K562 (cell line): ENCODE results near the gene CAPN2. TPM values are rescaled to one million over a fixed set of nuclear protein-coding genes. Genes with fewer than 3 reads are reported as not detected.

ENCODE experiments used
- ATAC-seq: fragments of 200-7000 bp; cut with Tn5 transposase; 3 replicates; pipeline ENCODE4 v1.9.1; 2020; ENCODE audit warnings: moderate library complexity
- BruUV-seq: library from RNA; stranded (reverse); fragments of 400-500 nt; replicated peaks from 2 replicates; lab custom pipeline; 2021; lab: Mats Ljungman, UMichigan
- CTCF ChIA-PET: fragments of 300-600 bp; formaldehyde crosslinking; extraction: SDS; loops from one replicate; lab custom pipeline; 2021; ENCODE audit warnings: low intra/inter-chr PET ratio; lab: Yijun Ruan, JAX
- POLR2A ChIA-PET: fragments of 300-600, 350-650 bp; sonication (Branson Sonifier 250); formaldehyde crosslinking; extraction: SDS; loops from one replicate; lab custom pipeline; 2021; ENCODE audit warnings: antibody characterized with exemption, inconsistent platforms; lab: Yijun Ruan, JAX
- DNase-seq, 4 experiments: peaks; one replicate each; pipeline versions ENCODE4 v3.0.0 to v3.0.0-alpha.2; 2011 to 2018; ENCODE audit warnings: low spot score in 3 of 4, mixed read lengths in 3 of 4; ENCODE audit errors: extremely low read depth in 1 of 4
- FAIRE-seq: peaks from 2 replicates; lab custom pipeline; 2011; peaks lifted over from hg19 to GRCh38; lab: Jason Lieb, UNC
- H2AFZ ChIP-seq: 2 replicates; pipeline ENCODE4 v1.6.0; 2011; ENCODE audit warnings: low read depth, low read length, control low read depth, inconsistent platforms
- H3K27ac ChIP-seq: fragments of 200-600 bp; 3 replicates; pipeline ENCODE4 v1.8.0; 2011; ENCODE audit warnings: low read depth, mild to moderate bottlenecking, control low read depth, inconsistent platforms, low read length, moderate library complexity, mixed read lengths; ENCODE audit errors: extremely low read depth
- H3K27me3 ChIP-seq, 2 experiments: fragments of 300-600 bp in 1 of 2; 2 replicates in 1 of 2; 3 replicates in 1 of 2; pipeline versions ENCODE4 v1.6.0 to v1.8.0; 2011; ENCODE audit warnings: inconsistent platforms in 2 of 2, low read length in 2 of 2, mild to moderate bottlenecking in 1 of 2, mixed read lengths in 1 of 2, moderate library complexity in 1 of 2; ENCODE audit not compliant: control insufficient read depth in 2 of 2, insufficient read depth in 2 of 2
- H3K36me3 ChIP-seq: fragments of 300-600 bp; 3 replicates; pipeline ENCODE4 v1.8.0; 2011; ENCODE audit warnings: mild to moderate bottlenecking, low read length, inconsistent platforms; ENCODE audit not compliant: control insufficient read depth, insufficient read depth
- H3K4me1 ChIP-seq, 2 experiments: fragments of 200-600 bp in 1 of 2; replicated peaks in 1 of 2; 2 replicates in 1 of 2; 3 replicates in 1 of 2; pipeline versions ENCODE4 v1.5.1 to v1.8.0; 2011; ENCODE audit warnings: inconsistent platforms in 2 of 2, low read length in 2 of 2, mild to moderate bottlenecking in 1 of 2, mixed read lengths in 1 of 2, moderate library complexity in 1 of 2; ENCODE audit not compliant: control insufficient read depth in 2 of 2, insufficient read depth in 2 of 2
- H3K4me2 ChIP-seq: 2 replicates; pipeline ENCODE4 v1.6.1; 2011; ENCODE audit warnings: low read length, control low read depth, inconsistent platforms, mixed read lengths; ENCODE audit not compliant: insufficient read depth
- H3K4me3 ChIP-seq: fragments of 200-600 bp; sonication (generic), shearing (Covaris generic); 2 replicates; pipeline ENCODE4 v1.5.1; 2016; ENCODE audit warnings: control low read depth, inconsistent platforms
- H3K79me2 ChIP-seq: fragments of 200-600 bp; 3 replicates; pipeline ENCODE4 v1.8.0; 2011; ENCODE audit warnings: low read length, inconsistent platforms; ENCODE audit not compliant: control insufficient read depth, insufficient read depth
- H3K9ac ChIP-seq, 2 experiments: 2 replicates each; pipeline versions ENCODE4 v1.6.0 to v1.6.1; 2011; ENCODE audit warnings: low read depth in 2 of 2, low read length in 2 of 2, control low read depth in 1 of 2, inconsistent platforms in 1 of 2, mild to moderate bottlenecking in 1 of 2, mixed read lengths in 1 of 2; ENCODE audit not compliant: insufficient read depth in 1 of 2
- H3K9me1 ChIP-seq: one replicate; pipeline ENCODE4 v1.6.0; 2011; ENCODE audit warnings: inconsistent platforms, mild to moderate bottlenecking, low read length, moderate library complexity; ENCODE audit not compliant: control insufficient read depth, insufficient read depth
- H3K9me3 ChIP-seq: replicated peaks from 2 replicates; pipeline ENCODE4 v1.5.1; 2011; ENCODE audit warnings: low read depth, low read length, inconsistent platforms; ENCODE audit not compliant: control insufficient read depth, insufficient read depth
- H4K20me1 ChIP-seq: replicated peaks from 2 replicates; pipeline ENCODE4 v1.6.1; 2011; ENCODE audit warnings: low read length, inconsistent platforms, mixed read lengths; ENCODE audit not compliant: control insufficient read depth, insufficient read depth
- ELF4 ChIP-seq: fragments of 450-650 bp; formaldehyde crosslinking; IDR thresholded peaks from 2 replicates; pipeline ENCODE4 v1.4.0; 2022; ENCODE audit warnings: missing genetic modification characterization
- ETS2 ChIP-seq: IDR thresholded peaks from 2 replicates; pipeline ENCODE4 v1.6.1; 2016; ENCODE audit warnings: borderline replicate concordance, missing genetic modification characterization, mild to moderate bottlenecking, moderate library complexity, missing compliant biosample characterization; ENCODE audit not compliant: poor library complexity, severe bottlenecking
- FOXP1 ChIP-seq: sonication (generic); formaldehyde crosslinking; IDR thresholded peaks from 2 replicates; pipeline ENCODE4 v1.8.0; 2022; ENCODE audit warnings: mild to moderate bottlenecking, missing genetic modification reagents
- KHSRP ChIP-seq: fragments of 450-650 bp; IDR thresholded peaks from 2 replicates; pipeline ENCODE4 v1.6.1; 2017
- MAFF ChIP-seq: IDR thresholded peaks from 2 replicates; pipeline ENCODE4 v1.6.1; 2012; ENCODE audit warnings: low read length, improper control_type of control experiment
- RAD51 ChIP-seq: fragments of 450-650 bp; IDR thresholded peaks from 2 replicates; pipeline ENCODE4 v1.7.1; 2016; ENCODE audit warnings: low read depth, mild to moderate bottlenecking, borderline replicate concordance
- SRSF1 ChIP-seq: fragments of 200-400 bp; formaldehyde crosslinking; IDR thresholded peaks from 2 replicates; pipeline ENCODE4 v1.6.1; 2017; ENCODE audit warnings: mild to moderate bottlenecking, low read depth, low read length, moderate library complexity
- TAL1 ChIP-seq: fragments of 450-650 bp; IDR thresholded peaks from 2 replicates; pipeline ENCODE4 v1.6.1; 2016; ENCODE audit warnings: mild to moderate bottlenecking
- TEAD2 ChIP-seq: fragments of 450-650 bp; IDR thresholded peaks from 2 replicates; pipeline ENCODE4 v1.6.1; 2016; ENCODE audit warnings: missing genetic modification characterization, control low read depth, missing compliant biosample characterization
- U2AF2 ChIP-seq: fragments of 200-400 bp; formaldehyde crosslinking; optimal IDR thresholded peaks from 2 replicates; pipeline ENCODE3; 2017; ENCODE audit warnings: low read depth, mild to moderate bottlenecking, low read length
- ZNF121 ChIP-seq: sonication (generic); formaldehyde crosslinking; conservative IDR thresholded peaks from 2 replicates; pipeline ENCODE4 v1.8.0; 2022; ENCODE audit warnings: missing genetic modification reagents
- ZNF24 ChIP-seq: fragments of 450-650 bp; IDR thresholded peaks from 2 replicates; pipeline ENCODE4 v1.6.1; 2016
- WGBS: fragments of 100-300 bp; shearing (Covaris generic); methylation state at CpG from one replicate; pipeline ENCODE4 v1.1.6; 2016; ENCODE audit warnings: low coverage, mixed read lengths; ENCODE audit not compliant: insufficient coverage; ENCODE audit errors: missing lambda C conversion rate; 5-methylcytosine and 5-hydroxymethylcytosine counted together
- in situ Hi-C: fragments of 300-500 bp; cut with MboI; formaldehyde crosslinking; loops from 4 replicates; pipeline ENCODE4 v1.15.0; 2018; ENCODE audit warnings: inconsistent platforms, mixed read lengths
- intact Hi-C: fragments of 100-400 bp; cut with micrococcal nuclease; formaldehyde crosslinking; loops from 2 replicates; pipeline ENCODE4 v1.14.2; 2022
- polyA plus RNA-seq, 8 experiments: library from polyadenylated mRNA; depleted of rRNA in 4 of 8; stranded (reverse) in 5 of 8; unstranded in 3 of 8; fragments of >200 nt; fragmentation: Nextera tagmentation in 2 of 8; fragmentation: Illumina TruSeq in 1 of 8; extraction: Ambion mirVana in 2 of 8; extraction: Trizol in 1 of 8; gene quantifications; 2 replicates each; pipeline versions ENCODE4 v1.2.1 to v1.2.3, GENCODE V29; 2011 to 2014; ENCODE audit warnings: inconsistent platforms in 1 of 8, missing spikeins in 1 of 8
- total RNA-seq, 7 experiments: library from RNA; depleted of rRNA in 6 of 7; stranded (reverse); fragments of >200 nt in 6 of 7; fragmentation: Illumina TruSeq in 2 of 7; extraction: Trizol in 2 of 7; gene quantifications; 2 replicates each; pipeline versions ENCODE4 v1.2.1 to v1.2.3, GENCODE V29; 2011 to 2021; ENCODE audit warnings: low replicate concordance in 1 of 7
- TF ChIP-seq, protein P1 (sequence below): fragments of 250-450 bp; sonication (Bioruptor Pico); IDR thresholded peaks from 2 replicates; pipeline ENCODE4 v1.4.0; 2020
- TF ChIP-seq, protein P2 (sequence below): sonication (generic); IDR thresholded peaks from 2 replicates; pipeline ENCODE4 v1.6.1; 2016
- TF ChIP-seq, protein P3 (sequence below), 2 experiments: fragments of 200-800 bp in 1 of 2; sonication (Bioruptor generic) in 1 of 2; sonication (generic) in 1 of 2; formaldehyde crosslinking in 1 of 2; IDR thresholded peaks in 1 of 2; conservative IDR thresholded peaks in 1 of 2; 2 replicates each; pipeline versions ENCODE4 v1.5.0 to v1.6.1; 2016 to 2020; ENCODE audit warnings: missing compliant biosample characterization in 1 of 2, missing genetic modification characterization in 1 of 2, missing genetic modification reagents in 1 of 2
- TF ChIP-seq, protein P4 (sequence below): fragments of 450-650 bp; IDR thresholded peaks from 2 replicates; pipeline ENCODE4 v1.6.1; 2017; ENCODE audit warnings: mild to moderate bottlenecking, moderate library complexity

CAPN2 gene
- total and polyA plus RNA-seq, 9 of the 15 experiments (the other 6 are each of a cell fraction or from before 2014, with no cell fraction given), result 24.6 to 157 (median 101) TPM

DNA sequence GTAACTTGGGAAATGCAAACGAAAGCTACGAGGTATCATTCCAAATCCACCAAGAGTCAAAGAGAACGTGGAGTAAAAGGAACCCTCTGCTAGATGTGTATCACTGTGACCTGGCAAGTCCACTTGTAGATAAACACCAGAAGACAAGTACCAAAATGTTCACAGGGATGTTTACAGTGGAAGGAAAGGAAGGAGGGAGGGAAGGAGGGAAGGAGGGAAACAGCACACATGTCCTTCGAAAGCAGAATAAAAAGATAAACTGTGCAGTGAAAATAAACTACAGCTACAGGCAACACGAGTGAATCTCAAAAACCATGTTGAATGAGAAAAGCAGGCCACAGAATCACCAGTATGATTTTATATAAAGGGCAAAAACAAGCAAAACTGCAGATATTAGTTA, 73.5 kb downstream of the CAPN2 start (continued):
- peak; percentile 32; the same call in 1 of the 2 replicates for TF ChIP-seq ELF4
- TF ChIP-seq, protein P1, sequence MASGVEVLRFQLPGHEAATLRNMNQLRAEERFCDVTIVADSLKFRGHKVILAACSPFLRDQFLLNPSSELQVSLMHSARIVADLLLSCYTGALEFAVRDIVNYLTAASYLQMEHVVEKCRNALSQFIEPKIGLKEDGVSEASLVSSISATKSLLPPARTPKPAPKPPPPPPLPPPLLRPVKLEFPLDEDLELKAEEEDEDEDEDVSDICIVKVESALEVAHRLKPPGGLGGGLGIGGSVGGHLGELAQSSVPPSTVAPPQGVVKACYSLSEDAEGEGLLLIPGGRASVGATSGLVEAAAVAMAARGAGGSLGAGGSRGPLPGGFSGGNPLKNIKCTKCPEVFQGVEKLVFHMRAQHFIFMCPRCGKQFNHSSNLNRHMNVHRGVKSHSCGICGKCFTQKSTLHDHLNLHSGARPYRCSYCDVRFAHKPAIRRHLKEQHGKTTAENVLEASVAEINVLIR (CRISPR knock-in tag), result no peak

DNA sequence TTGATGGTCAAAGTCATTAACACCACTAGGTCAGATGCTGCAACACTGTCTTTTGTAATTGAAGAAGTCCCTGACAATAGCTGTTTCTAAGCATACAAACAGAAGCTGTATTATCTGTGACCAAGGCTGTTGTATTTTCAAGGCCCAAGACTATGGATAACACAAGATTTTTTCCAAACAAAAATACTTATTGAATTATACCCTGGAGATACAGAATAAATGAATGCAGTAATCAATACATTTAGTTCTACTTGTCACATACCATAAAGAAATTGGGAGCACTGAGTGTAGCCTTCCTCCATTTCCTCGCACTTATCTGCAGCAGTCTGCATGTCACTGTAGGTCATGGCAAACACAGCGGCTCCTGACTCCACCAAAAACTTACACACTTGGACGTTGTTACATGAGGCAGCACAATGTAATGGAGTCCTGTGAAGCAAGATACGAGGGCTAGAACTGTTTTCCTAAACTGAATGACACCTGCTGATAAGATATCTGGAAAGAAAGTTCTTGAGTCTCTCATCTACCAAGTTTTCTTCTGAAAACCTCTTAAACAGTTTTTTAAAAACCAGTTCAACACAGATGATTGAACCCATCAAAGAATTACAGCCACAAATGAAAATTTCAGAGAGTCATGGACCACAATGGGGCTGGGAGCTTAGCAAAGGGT, 76.5 kb downstream of the CAPN2 start:
- Histone ChIP-seq H3K36me3 (peaks cover 72% of the 10 kb centered on the region), H3K4me2 (peak overlapping the region; percentile 72), H3K9ac (peak overlapping the region in 1 of 2 experiments; percentile 76; a peak in 2 of 4 replicates), H3K9me3 (no peaks in the 10 kb centered on the region), H3K79me2 (peaks cover 58% of the 10 kb centered on the region), H3K4me1 (peaks cover 22 to 49% of the 10 kb centered on the region in 2 experiments), H2AFZ (peak overlapping the region; percentile 3; the same call in 1 of the 2 replicates), H3K9me1 (no peaks in the 10 kb centered on the region), H4K20me1 (no peaks in the 10 kb centered on the region), H3K4me3 (no peak overlapping the region), H3K27ac (peak overlapping the region; percentile 89), H3K27me3 (no peaks in the 10 kb centered on the region)
- ChIA-PET CTCF (no interaction called here), POLR2A (interaction anchor here (0.6 to 6.8 kb wide), 6 partner anchors 13 to 556 kb away, joined by 3 to 58 read pairs (median 4); no protein-coding TSS in a partner anchor)
- ATAC-seq, result peak; percentile 95
- intact Hi-C loops (no loop called here), in situ Hi-C loops (no loop called here)
- peak; percentile 75 to 98 (median 84) for DNase-seq
- FAIRE-seq, result peak; percentile 99
- 0% methylated on average over 4 of the region's 4 CpGs for WGBS
- TSS peak; percentile 60 for BruUV-seq
- TF ChIP-seq RAD51 (peak; percentile 49; the same call in 1 of the 2 replicates), ZNF24 (peak; percentile 79), KHSRP (peak; percentile 85), TEAD2 (tag) (peak; percentile 50), TAL1 (peak; percentile 98), U2AF2 (no peak), SRSF1 (no peak), ETS2 (tag) (no peak), MAFF (peak; percentile 83), FOXP1 (0 out of 2 replicates have a peak, but pooled peaks have one; percentile 58), ZNF121 (CRISPR knock-in tag) (no peak)
- TF ChIP-seq, protein P2, sequence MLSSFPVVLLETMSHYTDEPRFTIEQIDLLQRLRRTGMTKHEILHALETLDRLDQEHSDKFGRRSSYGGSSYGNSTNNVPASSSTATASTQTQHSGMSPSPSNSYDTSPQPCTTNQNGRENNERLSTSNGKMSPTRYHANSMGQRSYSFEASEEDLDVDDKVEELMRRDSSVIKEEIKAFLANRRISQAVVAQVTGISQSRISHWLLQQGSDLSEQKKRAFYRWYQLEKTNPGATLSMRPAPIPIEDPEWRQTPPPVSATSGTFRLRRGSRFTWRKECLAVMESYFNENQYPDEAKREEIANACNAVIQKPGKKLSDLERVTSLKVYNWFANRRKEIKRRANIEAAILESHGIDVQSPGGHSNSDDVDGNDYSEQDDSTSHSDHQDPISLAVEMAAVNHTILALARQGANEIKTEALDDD, result peak; percentile 76
- TF ChIP-seq, protein P3, sequence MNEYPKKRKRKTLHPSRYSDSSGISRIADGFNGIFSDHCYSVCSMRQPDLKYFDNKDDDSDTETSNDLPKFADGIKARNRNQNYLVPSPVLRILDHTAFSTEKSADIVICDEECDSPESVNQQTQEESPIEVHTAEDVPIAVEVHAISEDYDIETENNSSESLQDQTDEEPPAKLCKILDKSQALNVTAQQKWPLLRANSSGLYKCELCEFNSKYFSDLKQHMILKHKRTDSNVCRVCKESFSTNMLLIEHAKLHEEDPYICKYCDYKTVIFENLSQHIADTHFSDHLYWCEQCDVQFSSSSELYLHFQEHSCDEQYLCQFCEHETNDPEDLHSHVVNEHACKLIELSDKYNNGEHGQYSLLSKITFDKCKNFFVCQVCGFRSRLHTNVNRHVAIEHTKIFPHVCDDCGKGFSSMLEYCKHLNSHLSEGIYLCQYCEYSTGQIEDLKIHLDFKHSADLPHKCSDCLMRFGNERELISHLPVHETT (CRISPR knock-in tag; conservative IDR thresholded peaks at IDR 0.05 in 1 of 2, IDR thresholded peaks at IDR 0.05 in 1 of 2), result peak in 1 of 2 experiments; percentile 96; a peak in 2 of 4 replicates
- TF ChIP-seq, protein P4, sequence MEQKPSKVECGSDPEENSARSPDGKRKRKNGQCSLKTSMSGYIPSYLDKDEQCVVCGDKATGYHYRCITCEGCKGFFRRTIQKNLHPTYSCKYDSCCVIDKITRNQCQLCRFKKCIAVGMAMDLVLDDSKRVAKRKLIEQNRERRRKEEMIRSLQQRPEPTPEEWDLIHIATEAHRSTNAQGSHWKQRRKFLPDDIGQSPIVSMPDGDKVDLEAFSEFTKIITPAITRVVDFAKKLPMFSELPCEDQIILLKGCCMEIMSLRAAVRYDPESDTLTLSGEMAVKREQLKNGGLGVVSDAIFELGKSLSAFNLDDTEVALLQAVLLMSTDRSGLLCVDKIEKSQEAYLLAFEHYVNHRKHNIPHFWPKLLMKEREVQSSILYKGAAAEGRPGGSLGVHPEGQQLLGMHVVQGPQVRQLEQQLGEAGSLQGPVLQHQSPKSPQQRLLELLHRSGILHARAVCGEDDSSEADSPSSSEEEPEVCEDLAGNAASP, result no peak
